GM12873 (cell line): Measurements from ENCODE around the gene DAAM2.

ENCODE experiments used
- CTCF ChIP-seq: IDR thresholded peaks from 2 replicates; pipeline ENCODE4 v1.5.1; 2012; ENCODE audit warnings: low read depth, mild to moderate bottlenecking, moderate library complexity, low read length, control low read depth; ENCODE audit not compliant: insufficient read depth; ENCODE audit errors: missing control alignments

DAAM2 gene

GRCh38 chr6:39830444-39830843 is 38.3 kb downstream of the DAAM2 start:
- TF ChIP-seq CTCF = no peak

- TF ChIP-seq CTCF = no peak
Observed at GRCh38 chr6:39831701-39832100, 39.5 kb downstream of the DAAM2 start.

GRCh38 chr6:39834278-39834677 is 42.1 kb downstream of the DAAM2 start:
- no peak for TF ChIP-seq CTCF

GRCh38 chr6:39834866-39835265 is 42.7 kb downstream of the DAAM2 start:
- no peak for TF ChIP-seq CTCF

- no peak for TF ChIP-seq CTCF
Observed at GRCh38 chr6:39835821-39836295, 43.7 kb downstream of the DAAM2 start.

- TF ChIP-seq CTCF = no peak
Observed at GRCh38 chr6:39836606-39837005, 44.4 kb downstream of the DAAM2 start.

- no peak for TF ChIP-seq CTCF
Observed at GRCh38 chr6:39839445-39839844, 47.3 kb downstream of the DAAM2 start.
